LHCN-M2 (cell line): Measurements from ENCODE around the gene HLA-DPA1. TPM values are rescaled to one million over a fixed set of nuclear protein-coding genes. Genes with fewer than 3 reads are reported as not detected.

Source experiments
- DNase-seq: peaks from one replicate; pipeline ENCODE4 v3.0.0-alpha.2; 2012; ENCODE audit warnings: low read depth
- total RNA-seq: library from RNA; depleted of rRNA; stranded (reverse); fragments of >200 nt; gene quantifications from 2 replicates; pipeline ENCODE4 v1.2.3, GENCODE V29; 2014

Gene HLA-DPA1
- total RNA-seq, 1 experiment from 2014 or later: 0.86 TPM

DNA sequence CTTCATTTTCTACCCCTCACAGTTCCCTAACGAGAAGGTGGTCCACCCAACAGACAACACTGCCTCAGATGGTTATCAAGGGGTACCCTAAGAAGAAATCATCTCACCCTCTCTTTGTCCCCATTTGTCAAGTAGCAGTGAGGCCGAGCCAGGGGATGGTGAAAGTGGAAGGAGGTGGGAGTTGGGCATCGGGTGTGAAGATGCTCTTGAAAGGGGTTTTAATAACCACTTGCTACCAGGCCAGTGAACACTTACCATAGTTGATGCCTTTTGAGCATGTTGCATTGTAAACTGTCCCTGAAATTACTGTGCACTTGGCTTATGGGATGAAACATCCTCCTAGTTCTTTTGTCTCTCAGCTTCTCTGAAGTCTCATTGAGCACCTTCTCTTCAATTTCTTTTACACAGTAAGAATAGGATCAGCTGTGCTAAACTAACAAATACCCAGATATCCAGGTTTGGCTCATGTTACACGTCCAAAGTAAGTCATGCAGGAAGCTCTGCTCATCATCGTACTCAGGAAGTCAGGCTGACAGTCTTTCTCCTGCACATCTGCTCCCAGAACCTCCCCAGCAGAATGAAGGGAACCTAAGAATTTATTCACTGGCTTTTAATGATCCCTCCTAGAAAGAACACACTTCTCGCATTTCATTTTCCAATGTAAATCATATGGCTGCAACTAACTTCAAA, 15.6 kb upstream of the HLA-DPA1 start:
- DNase-seq: no peak

- no peak for DNase-seq
Measured at GRCh38 chr6:33088258-33088930, 14.9 kb upstream of the HLA-DPA1 start.

DNA sequence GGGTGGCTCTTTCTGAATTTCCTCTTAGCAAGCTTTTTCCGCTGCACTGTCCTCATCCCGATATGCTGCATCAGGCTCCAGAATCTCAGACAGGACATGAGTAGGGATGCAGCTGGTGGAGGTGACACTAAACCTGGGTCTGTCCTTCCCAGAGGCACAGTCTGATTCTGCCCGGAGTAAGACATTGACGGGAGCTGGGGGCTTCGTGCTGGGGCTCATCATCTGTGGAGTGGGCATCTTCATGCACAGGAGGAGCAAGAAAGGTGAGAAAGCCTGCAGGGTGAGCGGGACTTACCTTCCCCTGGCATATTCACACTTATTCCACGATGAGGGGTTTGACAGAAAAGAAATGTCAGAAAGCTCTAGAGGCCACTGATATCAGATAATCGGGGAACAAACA, 12.2 kb upstream of the HLA-DPA1 start:
- DNase-seq: no peak

DNA sequence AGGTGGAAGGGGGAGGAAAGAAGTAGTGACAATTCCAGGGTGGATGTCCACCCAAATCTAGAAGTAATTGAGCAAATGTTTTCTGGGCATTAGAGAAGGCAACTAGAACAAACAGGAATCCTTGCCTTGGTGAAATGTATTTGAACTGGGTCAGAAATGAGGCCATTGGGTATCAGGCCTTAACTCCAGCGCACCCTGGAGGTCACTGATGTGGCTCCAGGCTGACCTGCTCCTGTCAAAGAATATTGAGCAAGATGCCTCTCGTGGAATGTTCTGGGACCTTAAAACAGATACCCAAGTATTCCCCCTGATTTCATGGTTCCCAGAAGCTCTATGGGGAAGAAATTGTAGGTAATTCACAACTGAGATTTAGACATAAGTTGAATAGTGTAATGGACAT, 9.3 kb upstream of the HLA-DPA1 start:
- peak; percentile 22 for DNase-seq

GRCh38 chr6:33081098-33081824, 7.8 kb upstream of the HLA-DPA1 start:
- DNase-seq: no peak

DNA sequence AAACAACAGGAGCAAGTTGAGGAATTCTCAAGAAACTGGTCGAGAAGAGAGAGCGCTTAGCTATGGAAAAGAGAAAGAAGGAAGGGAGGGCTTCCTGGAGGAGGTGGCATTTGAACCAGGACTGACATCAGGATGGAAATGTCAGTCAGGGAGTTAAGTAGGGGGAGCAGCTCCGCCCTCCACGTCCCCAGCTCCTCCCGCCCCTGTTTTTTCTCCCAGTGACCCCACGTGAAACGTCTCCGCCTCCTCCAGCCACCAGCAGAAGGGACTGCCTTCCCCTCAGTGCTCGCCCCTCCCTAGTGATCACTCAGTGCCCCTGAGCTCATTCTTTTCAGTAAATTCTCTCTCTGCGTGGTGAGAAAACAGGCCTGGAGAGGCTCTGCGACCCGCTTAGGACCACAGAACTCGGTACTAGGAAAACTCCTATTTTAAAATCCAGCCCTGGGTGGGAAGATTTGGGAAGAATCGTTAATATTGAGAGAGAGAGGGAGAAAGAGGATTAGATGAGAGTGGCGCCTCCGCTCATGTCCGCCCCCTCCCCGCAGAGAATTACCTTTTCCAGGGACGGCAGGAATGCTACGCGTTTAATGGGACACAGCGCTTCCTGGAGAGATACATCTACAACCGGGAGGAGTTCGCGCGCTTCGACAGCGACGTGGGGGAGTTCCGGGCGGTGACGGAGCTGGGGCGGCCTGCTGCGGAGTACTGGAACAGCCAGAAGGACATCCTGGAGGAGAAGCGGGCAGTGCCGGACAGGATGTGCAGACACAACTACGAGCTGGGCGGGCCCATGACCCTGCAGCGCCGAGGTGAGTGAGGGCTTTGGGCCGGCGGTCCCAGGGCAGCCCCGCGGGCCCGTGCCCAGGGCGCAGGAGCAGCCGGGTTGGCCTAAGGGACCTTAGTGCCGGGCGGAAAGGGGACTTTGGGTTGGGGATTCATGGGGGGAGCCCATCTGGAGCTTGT, 7.0 kb upstream of the HLA-DPA1 start:
- DNase-seq: peak; percentile 20

GRCh38 chr6:33079580-33079979, 6.1 kb upstream of the HLA-DPA1 start:
- DNase-seq: no peak

DNA sequence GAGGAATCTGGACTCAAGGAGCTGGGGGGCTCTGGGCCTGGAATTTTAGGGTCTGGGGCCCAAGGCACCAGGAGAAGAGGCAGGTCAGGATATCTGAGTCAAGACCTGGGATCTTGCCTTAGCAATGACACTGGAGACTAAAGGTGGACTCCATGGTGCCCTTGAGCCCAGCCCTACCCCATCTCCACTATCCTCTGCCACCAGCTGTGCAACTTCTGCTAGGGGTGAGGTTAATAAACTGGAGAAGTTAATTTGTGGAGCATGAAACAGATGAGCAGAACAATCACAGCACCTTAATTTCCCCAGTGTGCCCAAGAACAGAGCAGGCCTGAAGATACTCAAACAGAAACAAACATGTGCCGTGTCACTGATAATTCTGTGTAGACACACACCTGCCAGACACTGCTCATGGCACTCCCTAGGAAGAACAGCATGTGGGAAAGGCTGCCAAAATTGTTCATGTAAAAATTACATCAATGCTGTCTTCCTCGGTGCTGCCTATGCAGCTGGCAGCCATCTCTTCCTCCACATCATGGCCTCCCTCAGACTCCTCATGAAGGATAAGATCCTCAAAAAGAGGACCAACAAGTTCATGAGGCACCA, 5.6 kb upstream of the HLA-DPA1 start:
- no peak for DNase-seq

- no peak for DNase-seq
Measured at GRCh38 chr6:33078442-33078841, 5.0 kb upstream of the HLA-DPA1 start.

DNA sequence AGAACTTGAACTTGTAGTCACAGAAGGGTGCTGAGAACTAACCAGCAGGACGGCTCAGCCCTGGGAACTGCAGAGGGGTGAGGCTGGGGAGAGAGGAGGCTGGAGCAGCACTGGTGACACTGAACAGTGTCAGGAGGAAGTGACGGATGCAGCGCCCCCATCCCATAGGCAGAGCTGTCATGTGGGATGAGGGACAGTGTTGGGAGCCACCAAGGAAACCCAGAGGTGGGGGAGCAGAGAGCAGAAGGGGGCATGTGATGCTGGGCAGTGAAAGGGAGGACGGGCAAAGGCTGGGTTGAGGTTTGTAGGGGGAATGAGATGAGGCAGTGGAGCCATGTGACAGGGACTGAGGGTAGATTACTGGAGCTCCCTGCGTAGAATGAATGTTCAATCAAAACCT, 4.5 kb upstream of the HLA-DPA1 start:
- no peak for DNase-seq

DNA sequence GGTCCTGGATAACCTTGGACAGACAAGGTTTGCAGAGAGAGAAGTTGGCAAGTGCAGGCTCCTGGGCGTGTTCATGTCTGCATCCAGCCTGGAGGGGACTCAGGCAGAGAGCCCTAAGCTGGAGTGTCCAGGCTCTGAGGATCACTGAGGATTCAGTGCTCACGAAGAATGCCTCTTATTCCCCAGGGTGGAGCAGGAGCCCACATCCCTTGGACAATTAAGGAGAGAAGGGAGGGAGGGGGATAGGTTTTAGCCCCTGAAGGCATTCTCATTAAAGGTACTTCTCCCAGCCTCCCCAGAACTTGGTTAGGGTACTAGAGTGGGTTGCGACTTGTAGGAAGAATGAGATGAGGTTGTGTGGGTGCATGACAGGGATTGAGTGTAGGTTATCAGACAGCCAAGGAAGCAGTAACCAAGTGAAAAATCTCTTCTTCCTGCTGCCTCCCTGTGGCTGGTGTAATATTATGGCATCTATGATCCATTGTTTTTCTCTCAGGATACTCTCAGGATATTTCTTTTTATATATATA, 3.0 kb upstream of the HLA-DPA1 start:
- no peak for DNase-seq

- peak; percentile 59 for DNase-seq
Measured at GRCh38 chr6:33075568-33076405, 2.3 kb upstream of the HLA-DPA1 start, which contains the start of gene HLA-DPB1. HLA-DPB1 (plus strand) TSS chr6:33075990; CDS start chr6:33076042, 52 bp downstream.

DNA sequence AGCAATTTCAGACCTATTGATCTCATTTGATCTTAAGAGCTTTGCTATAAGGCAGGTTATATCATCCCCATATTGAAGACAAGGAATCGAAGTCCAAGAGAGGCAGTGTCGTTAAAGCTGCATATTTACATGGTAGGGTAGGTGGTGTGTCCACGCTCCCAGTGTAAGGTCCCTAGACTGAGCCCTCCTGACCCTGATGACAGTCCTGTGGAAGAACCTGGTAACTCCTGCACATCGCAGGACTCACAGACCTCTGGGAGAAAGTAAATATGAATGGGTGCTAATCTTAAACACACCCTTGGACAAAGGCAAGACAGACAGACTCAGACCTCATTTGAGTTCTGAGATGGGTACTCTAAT, 1.7 kb upstream of the HLA-DPA1 start:
- no peak for DNase-seq

GRCh38 chr6:33072508-33073100, 845 bp downstream of the HLA-DPA1 start:
- no peak for DNase-seq

GRCh38 chr6:33071569-33071968, 1.9 kb downstream of the HLA-DPA1 start:
- no peak for DNase-seq

GRCh38 chr6:33070909-33071308, 2.5 kb downstream of the HLA-DPA1 start:
- no peak for DNase-seq

DNA sequence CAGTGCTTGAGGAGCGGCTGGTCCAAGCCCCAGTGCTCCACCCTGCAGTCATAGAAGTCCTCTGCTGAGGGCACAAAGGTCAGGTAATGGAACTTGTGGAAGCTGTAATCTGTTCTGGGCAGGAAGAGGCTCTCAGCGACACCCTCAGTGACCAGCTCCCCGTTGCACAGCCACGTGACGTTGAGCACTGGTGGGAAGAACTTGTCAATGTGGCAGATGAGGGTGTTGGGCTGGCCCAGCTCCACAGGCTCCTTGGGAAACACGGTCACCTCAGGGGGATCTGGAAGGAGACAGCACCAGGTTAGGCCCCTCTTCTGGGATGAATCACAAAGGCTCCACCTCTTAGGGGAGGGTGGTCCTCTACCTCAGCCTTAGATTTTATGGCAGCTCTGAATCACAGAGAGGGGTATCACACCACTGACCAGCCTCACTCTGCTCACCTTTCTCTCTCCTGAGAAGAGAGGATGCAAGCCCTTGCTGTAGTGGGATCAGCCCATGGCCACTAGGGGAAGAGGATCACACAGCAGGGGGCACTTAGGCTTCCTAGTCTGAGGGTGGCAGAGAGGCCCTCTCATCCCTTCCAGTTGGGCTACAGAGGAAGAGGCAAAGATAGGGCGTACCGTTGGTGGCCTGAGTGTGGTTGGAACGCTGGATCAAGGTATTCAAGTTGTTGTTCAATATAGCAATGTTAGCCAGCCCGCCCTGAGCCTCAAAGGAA, 4.3 kb downstream of the HLA-DPA1 start:
- no peak for DNase-seq

DNA sequence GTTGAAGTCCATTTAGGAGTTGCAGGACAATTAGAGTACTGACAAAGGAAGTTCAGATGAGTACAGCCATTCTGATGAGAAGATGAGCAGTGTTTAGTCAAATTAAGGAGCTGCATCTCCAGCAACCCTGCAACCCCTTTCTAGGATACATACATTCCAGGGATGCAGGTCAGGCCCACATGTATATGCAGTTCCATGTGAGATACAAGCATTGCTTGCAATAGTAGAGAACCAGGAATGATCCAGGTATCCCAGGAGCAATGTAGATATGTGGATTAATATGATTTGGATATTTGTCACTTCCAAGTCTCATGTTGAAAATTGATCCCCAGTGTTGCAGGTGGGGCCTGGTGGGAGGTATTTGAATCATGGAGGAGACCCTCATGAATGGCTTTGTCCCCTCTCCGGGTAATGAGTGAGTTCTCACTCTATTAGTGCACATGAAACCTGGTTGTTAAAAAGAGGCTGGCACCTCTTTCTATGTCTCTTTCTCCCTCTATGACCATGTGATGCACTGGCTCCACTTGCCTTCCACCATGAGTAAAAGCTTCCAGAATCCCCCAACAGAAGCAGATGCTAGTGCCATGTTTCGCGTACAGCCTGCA, 6.4 kb downstream of the HLA-DPA1 start:
- no peak for DNase-seq
